Astrocyte of the cerebellum (primary cell): ENCODE results near the gene OXLD1.

ENCODE experiments used
- DNase-seq: peaks from one replicate; pipeline ENCODE4 v3.0.0-alpha.2; 2011; ENCODE audit warnings: low read depth
- H3K4me3 ChIP-seq: 2 replicates; pipeline ENCODE4 v1.5.1; 2011; ENCODE audit warnings: mild to moderate bottlenecking, low read depth, low read length, moderate library complexity
- in situ Hi-C: cut with HindIII; loops from 2 replicates; pipeline ENCODE4 v1.10.0; 2017; ENCODE audit warnings: low sequenced_read_pairs
- TF ChIP-seq, protein P1 (sequence below): IDR thresholded peaks from 2 replicates; pipeline ENCODE4 v1.5.1; 2012; ENCODE audit warnings: low read length, low read depth, moderate library complexity, mild to moderate bottlenecking; ENCODE audit errors: missing control alignments

OXLD1 gene

DNA sequence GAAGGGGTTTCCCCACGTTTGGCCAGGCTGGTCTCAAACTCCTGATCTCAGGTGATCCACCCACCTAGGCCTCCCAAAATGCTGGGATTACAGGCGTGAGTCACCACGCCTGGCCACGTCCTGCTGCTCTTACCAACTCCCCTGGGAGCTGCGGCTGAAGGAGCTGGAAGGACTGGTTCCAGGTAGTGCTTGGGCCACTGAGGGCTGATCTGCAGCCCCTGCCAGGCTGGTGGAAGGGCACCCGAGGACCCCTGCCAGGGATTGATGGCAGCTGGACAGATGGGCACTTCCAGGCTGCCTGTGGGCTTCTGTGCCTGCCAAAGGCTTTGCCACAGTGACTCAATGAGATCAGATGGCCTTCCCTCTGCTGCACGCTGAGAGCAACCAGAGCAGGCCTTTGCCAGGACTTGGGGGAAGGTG, 2.3 kb downstream of the OXLD1 start:
- TF ChIP-seq, protein P1, sequence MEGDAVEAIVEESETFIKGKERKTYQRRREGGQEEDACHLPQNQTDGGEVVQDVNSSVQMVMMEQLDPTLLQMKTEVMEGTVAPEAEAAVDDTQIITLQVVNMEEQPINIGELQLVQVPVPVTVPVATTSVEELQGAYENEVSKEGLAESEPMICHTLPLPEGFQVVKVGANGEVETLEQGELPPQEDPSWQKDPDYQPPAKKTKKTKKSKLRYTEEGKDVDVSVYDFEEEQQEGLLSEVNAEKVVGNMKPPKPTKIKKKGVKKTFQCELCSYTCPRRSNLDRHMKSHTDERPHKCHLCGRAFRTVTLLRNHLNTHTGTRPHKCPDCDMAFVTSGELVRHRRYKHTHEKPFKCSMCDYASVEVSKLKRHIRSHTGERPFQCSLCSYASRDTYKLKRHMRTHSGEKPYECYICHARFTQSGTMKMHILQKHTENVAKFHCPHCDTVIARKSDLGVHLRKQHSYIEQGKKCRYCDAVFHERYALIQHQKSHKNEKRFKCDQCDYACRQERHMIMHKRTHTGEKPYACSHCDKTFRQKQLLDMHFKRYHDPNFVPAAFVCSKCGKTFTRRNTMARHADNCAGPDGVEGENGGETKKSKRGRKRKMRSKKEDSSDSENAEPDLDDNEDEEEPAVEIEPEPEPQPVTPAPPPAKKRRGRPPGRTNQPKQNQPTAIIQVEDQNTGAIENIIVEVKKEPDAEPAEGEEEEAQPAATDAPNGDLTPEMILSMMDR = no peak
- DNase-seq = no peak
- in situ Hi-C loops = no loop called here
- no peak overlapping the region for H3K4me3 ChIP-seq

DNA sequence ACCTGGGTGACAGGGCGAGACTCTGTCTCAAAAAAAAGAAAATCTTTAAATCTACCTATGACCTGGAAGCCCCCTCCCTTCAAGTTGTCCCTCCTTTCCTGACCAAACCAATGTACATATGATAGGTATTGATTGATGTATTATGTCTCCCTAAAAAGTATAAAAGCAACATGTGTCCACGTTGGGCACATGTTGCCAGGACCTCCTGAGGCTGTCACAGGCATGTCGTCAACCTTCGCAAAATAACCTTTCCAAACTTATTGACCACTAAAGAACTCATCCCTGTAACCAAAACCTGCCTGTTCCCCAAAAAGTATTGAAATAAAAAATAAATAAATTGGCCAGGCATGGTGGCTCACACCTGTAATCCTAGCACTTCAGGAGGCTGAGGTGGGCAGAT, 4.4 kb downstream of the OXLD1 start:
- no peak for DNase-seq
- H3K4me3 ChIP-seq = no peak overlapping the region
- in situ Hi-C loops = no loop called here
- TF ChIP-seq, protein P1 = no peak

GRCh38 chr17:81660441-81660840, 6.0 kb downstream of the OXLD1 start:
- in situ Hi-C loops = no loop called here

DNA sequence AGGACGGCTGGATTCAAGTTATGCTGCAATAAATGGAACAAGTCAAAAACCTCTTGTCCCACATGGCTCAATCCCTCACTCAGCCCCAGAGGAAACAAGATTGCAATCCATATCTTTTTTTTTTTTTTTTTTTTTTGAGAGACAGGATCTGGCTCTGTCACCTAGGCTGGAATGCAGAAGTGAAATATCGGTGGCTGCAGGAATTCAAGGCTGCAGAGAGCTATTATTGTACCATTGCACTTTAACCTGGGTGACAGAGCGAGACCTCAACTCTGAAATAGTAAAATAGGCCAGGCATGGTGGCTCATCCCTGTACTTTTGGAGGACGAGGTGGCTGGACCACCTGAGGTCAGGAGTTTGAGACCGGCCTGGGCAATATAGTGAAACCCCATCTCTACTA, 7.4 kb downstream of the OXLD1 start:
- H3K4me3 ChIP-seq = no peak overlapping the region
- no peak for DNase-seq
- in situ Hi-C loops = no loop called here
- TF ChIP-seq, protein P1 = no peak

More at GRCh38 chr17:81660441-81660840, 6.0 kb downstream of the OXLD1 start:
- no peak for DNase-seq
- TF ChIP-seq, protein P1 = no peak
- H3K4me3 ChIP-seq = no peak overlapping the region

DNA sequence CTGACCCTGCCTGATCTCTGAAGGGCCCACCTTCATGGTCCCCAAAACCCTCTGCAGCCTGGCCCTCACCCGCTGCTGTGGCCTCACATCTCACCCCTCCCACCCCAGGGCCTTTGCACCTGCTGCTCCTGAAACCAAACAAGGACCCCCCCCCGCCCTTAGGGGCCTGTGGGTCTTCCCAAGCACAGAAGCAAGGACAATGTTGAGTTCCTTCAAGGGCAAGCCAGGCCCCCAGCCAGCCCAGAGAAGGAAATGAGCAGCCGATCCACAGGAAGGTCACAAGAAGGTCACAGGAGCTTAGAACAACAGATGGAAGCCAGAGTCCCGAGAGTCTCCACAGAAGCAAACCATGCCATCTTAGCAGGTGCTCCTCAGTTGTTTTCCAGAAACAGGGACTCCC, 9.6 kb downstream of the OXLD1 start:
- no peak for DNase-seq
- TF ChIP-seq, protein P1 = no peak
- in situ Hi-C loops = no loop called here
- H3K4me3 ChIP-seq = no peak overlapping the region

DNA sequence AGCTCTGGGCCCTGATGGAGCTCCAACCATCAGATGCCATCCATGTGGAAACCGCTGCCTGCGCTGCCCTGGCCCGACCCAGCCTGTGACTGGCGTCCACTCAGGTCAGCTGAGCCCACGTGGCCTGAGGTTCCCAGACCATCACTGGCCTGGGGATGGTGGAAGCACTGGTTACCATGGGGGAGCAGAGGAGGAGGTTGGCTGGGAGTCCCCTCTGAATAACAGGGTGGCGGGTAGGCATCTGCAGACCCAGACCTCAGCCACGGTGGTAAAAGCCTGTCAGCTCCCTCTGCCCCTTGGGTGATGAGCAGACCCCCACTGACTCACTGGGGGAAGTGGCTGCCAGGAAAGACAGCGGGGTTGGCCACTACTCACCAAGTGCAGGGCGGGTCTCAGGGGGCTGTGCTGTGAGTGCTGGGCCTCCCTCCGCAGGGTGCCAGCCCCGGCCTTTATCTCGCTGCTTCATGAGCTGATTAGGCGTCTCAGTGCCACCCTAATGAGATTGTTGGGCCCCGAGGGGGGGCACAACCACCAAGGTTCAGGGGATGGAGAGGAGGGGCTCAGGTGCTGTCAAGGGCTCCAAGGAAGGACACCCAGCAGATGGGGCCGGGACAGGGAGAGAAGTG, 10.2 kb downstream of the OXLD1 start, which contains the start of gene PDE6G:
PDE6G (minus strand) TSS at position 425 of the 626 bp plus-strand sequence. CDS start 3,237 bp downstream, outside the sequence.
- no peak within 1 kb of the TSS for H3K4me3 ChIP-seq
- in situ Hi-C loops = no loop called here
- TF ChIP-seq, protein P1 = no peak
- DNase-seq = no peak
